HG02678 (cell line): ENCODE measurements around the gene UBALD1.
"Not testable (repeated sequence)": the region's sequence is repeated elsewhere in the genome, so short reads cannot be mapped to it uniquely, and the experiment has no call there.

ENCODE experiments used
- ATAC-seq: cut with Tn5 transposase; IDR thresholded peaks from one replicate; pipeline ENCODE4 v1.9.1; 2021; ENCODE audit warnings: mild to moderate bottlenecking, moderate library complexity; ENCODE audit not compliant: unreplicated experiment

UBALD1 gene

GRCh38 chr16:4614571-4615383 is at the start of gene UBALD1:
Gene UBALD1, minus strand, starts transcription at chr16:4614888. Its CDS starts 91 bp downstream, at chr16:4614797.
- peak; percentile 60 for ATAC-seq

- no peak for ATAC-seq
Observed at GRCh38 chr16:4663777-4664465, 49.2 kb upstream of the UBALD1 start.

- no peak for ATAC-seq
Observed at GRCh38 chr16:4663465-4663776, 48.7 kb upstream of the UBALD1 start.

- ATAC-seq: no peak
Observed at GRCh38 chr16:4661661-4662060, 47.0 kb upstream of the UBALD1 start.

GRCh38 chr16:4660454-4661007 is 45.8 kb upstream of the UBALD1 start:
- ATAC-seq: peak; percentile 54

- ATAC-seq: no peak
Observed at GRCh38 chr16:4659363-4660353, 45.0 kb upstream of the UBALD1 start.

- ATAC-seq: no peak
Observed at GRCh38 chr16:4656695-4657686, 42.3 kb upstream of the UBALD1 start.

- no peak for ATAC-seq
Observed at GRCh38 chr16:4656221-4656620, 41.5 kb upstream of the UBALD1 start.

GRCh38 chr16:4655801-4656200 is 41.1 kb upstream of the UBALD1 start:
- no peak for ATAC-seq

GRCh38 chr16:4654964-4655590 is 40.4 kb upstream of the UBALD1 start:
- ATAC-seq: no peak

GRCh38 chr16:4654011-4654963 is 39.6 kb upstream of the UBALD1 start:
- no peak for ATAC-seq

GRCh38 chr16:4652561-4652960 is 37.9 kb upstream of the UBALD1 start:
- no peak for ATAC-seq

- ATAC-seq: no peak
Observed at GRCh38 chr16:4651827-4652226, 37.1 kb upstream of the UBALD1 start.

GRCh38 chr16:4650443-4651074 is 35.9 kb upstream of the UBALD1 start:
- not testable (repeated sequence) for ATAC-seq

GRCh38 chr16:4649744-4650442 is 35.2 kb upstream of the UBALD1 start:
- no peak for ATAC-seq

GRCh38 chr16:4648917-4649316 is 34.2 kb upstream of the UBALD1 start:
- ATAC-seq: no peak

- no peak for ATAC-seq
Observed at GRCh38 chr16:4647644-4647980, 32.9 kb upstream of the UBALD1 start.
